Measurements from ENCODE around the gene ATF3.

DNA sequence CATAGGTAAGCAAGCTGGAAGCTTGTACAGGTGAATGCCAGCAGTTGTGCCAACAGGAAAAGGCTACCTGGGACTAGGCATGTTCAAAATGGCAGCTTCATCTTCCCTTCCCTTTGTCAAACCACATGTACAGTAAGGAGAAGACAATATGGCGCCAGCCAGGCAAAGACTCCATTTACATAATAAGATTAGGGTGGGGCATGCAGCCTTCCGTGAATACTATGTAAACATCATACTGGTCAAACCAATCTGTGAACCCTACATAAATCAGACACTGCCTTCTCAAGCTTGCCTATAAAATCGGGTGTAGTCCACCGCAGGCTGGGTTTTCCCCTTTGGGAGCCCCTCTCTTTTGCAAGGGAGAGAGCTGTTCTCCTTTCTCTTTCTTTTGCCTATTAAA lies 24.6 kb downstream of the ATF3 start:
- TF ChIP-seq, protein P1, sequence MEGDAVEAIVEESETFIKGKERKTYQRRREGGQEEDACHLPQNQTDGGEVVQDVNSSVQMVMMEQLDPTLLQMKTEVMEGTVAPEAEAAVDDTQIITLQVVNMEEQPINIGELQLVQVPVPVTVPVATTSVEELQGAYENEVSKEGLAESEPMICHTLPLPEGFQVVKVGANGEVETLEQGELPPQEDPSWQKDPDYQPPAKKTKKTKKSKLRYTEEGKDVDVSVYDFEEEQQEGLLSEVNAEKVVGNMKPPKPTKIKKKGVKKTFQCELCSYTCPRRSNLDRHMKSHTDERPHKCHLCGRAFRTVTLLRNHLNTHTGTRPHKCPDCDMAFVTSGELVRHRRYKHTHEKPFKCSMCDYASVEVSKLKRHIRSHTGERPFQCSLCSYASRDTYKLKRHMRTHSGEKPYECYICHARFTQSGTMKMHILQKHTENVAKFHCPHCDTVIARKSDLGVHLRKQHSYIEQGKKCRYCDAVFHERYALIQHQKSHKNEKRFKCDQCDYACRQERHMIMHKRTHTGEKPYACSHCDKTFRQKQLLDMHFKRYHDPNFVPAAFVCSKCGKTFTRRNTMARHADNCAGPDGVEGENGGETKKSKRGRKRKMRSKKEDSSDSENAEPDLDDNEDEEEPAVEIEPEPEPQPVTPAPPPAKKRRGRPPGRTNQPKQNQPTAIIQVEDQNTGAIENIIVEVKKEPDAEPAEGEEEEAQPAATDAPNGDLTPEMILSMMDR (IDR thresholded peaks at IDR 0.05; ENCODE audit: borderline replicate concordance, extremely low read depth, low read length, poor library complexity, severe bottlenecking), result no peak
- no peak for TF ChIP-seq EZH2 (IDR thresholded peaks at IDR 0.05; ENCODE audit: borderline replicate concordance, low read depth, low read length, severe bottlenecking)
